Pancreas (tissue), 10 donors: ENCODE measurements around the gene SLC4A5. TPM values are rescaled to one million over a fixed set of nuclear protein-coding genes. Genes with fewer than 3 reads are reported as not detected.

Source experiments
- ATAC-seq, 4 donors: fragments of 200-7000 bp; cut with Tn5 transposase; one replicate each; pipeline versions ENCODE4 v1.8.0 to v1.9.1; 2020; ENCODE audit warnings: mild to moderate bottlenecking in 4 of 4, moderate library complexity in 4 of 4
- DNase-seq, 6 donors: peaks; one replicate each; pipeline ENCODE4 v3.0.0-alpha.2; 2020
- FAIRE-seq: peaks from 2 replicates; lab custom pipeline; 2012; peaks lifted over from hg19 to GRCh38; lab: Jason Lieb, UNC
- H3K27ac ChIP-seq, 4 donors: fragments of 200-600 bp; sonication (generic); 1 replicate in 3 of 4; 2 replicates in 1 of 4; pipeline versions ENCODE4 v1.5.0 to v1.8.0; 2020
- H3K27me3 ChIP-seq, 4 donors: fragments of 200-600 bp; one replicate each; pipeline ENCODE4 v1.8.0; 2021
- H3K36me3 ChIP-seq, 3 donors: fragments of 200-600 bp; sonication (generic) in 1 of 3; one replicate each; pipeline versions ENCODE4 v1.5.0 to v1.8.0; 2020 to 2021
- H3K4me1 ChIP-seq, 3 donors: fragments of 200-600 bp; one replicate each; pipeline ENCODE4 v1.8.0; 2021
- H3K4me3 ChIP-seq, 4 donors: fragments of 200-600 bp; sonication (generic) in 2 of 4; one replicate each; pipeline versions ENCODE4 v1.5.0 to v1.8.0; 2020 to 2021
- H3K9me3 ChIP-seq, 4 donors: fragments of 200-600 bp; one replicate each; pipeline ENCODE4 v1.8.0; 2021
- WGBS, 2 donors: extraction: QIAGEN DNeasy Blood & Tissue Kit; methylation state at CpG; one replicate each; pipeline ENCODE4 v1.1.7; 2013; 5-methylcytosine and 5-hydroxymethylcytosine counted together
- intact Hi-C, 3 donors: fragments of 100-400 bp; cut with DNase I; formaldehyde crosslinking; loops; one replicate each; pipeline versions ENCODE4 v1.11.1 to v1.14.2; 2022
- polyA plus RNA-seq, 2 donors: library from polyadenylated mRNA; stranded (reverse); fragments of 200-250 nt; gene quantifications; one replicate each; pipeline ENCODE4 v1.2.3, GENCODE V29; 2013
- total RNA-seq, 6 donors: library from RNA; stranded (reverse); fragmentation: NEBNext Ultra II Directional in 4 of 6; extraction: Animal tissue kit (Norgen Biotek cat#: 25700) in 4 of 6; gene quantifications; one replicate each; pipeline versions ENCODE4 v1.2.1 to v1.2.4, GENCODE V29; 2021 to 2023
- TF ChIP-seq, protein P1 (sequence below), 4 donors: fragments of 200-600 bp; sonication (generic) in 3 of 4; IDR thresholded peaks; one replicate each; pipeline versions ENCODE4 v1.5.0 to v1.8.0; 2021; ENCODE audit warnings: antibody characterized with exemption in 4 of 4
- donor health status: healthy with polysubstance abuse.
- donor health status: DM: no; HTN: no; CAD: no; lungs with moderate emphysema.
- donor health status: DM: no; HTN: no; CAD: no.
- donor health status: control.
- donor health status: control.
- donor health status: Bipolar disorder and iron deficiency.
- donor health status: DM: yes; HTN: yes; CAD: no.
- donor health status: DM: no; HTN: no; CAD: no.
- donor health status: DM: no; HTN: no; CAD: no.
- donor health status: DM: yes; HTN: yes; CAD: no.

SLC4A5 gene
- total and polyA plus RNA-seq, 8 donors = 0.60 to 2.2 (median 1.4) TPM

DNA sequence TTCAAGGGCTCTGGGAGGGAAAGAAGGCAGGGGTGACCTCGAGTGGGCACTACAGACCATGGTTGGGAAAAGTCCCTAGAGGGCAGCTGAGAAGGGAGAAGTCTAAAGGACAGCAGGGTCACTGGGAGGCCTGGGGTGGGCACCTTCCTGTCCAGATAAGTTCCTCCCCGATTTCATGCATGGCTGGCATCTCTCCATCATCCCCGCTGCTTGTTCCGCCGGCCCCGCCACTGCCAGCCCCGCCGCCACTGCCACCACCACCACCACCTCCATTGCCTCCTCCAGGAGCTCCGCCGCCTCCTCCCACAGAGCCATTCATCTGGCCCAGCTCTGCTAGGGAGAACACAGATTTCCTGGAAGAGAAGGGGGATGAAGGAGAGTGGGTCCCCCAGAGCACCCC is 91.2 kb downstream of the SLC4A5 start:
- ATAC-seq (no peak), DNase-seq (no peak), FAIRE-seq (no peak)
- Histone ChIP-seq H3K36me3 (no peaks in the 10 kb centered on the region), H3K4me3 (no peak overlapping the region), H3K9me3 (no peaks in the 10 kb centered on the region), H3K4me1 (no peaks in the 10 kb centered on the region), H3K27me3 (no peaks in the 10 kb centered on the region), H3K27ac (no peak overlapping the region)
- TF ChIP-seq, protein P1, sequence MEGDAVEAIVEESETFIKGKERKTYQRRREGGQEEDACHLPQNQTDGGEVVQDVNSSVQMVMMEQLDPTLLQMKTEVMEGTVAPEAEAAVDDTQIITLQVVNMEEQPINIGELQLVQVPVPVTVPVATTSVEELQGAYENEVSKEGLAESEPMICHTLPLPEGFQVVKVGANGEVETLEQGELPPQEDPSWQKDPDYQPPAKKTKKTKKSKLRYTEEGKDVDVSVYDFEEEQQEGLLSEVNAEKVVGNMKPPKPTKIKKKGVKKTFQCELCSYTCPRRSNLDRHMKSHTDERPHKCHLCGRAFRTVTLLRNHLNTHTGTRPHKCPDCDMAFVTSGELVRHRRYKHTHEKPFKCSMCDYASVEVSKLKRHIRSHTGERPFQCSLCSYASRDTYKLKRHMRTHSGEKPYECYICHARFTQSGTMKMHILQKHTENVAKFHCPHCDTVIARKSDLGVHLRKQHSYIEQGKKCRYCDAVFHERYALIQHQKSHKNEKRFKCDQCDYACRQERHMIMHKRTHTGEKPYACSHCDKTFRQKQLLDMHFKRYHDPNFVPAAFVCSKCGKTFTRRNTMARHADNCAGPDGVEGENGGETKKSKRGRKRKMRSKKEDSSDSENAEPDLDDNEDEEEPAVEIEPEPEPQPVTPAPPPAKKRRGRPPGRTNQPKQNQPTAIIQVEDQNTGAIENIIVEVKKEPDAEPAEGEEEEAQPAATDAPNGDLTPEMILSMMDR (IDR thresholded peaks at IDR 0.05) = no peak
- 70 to 71% methylated on average over 5 to 10 of the region's 10 CpGs for WGBS, 2 donors
- intact Hi-C loops = no loop called here

DNA sequence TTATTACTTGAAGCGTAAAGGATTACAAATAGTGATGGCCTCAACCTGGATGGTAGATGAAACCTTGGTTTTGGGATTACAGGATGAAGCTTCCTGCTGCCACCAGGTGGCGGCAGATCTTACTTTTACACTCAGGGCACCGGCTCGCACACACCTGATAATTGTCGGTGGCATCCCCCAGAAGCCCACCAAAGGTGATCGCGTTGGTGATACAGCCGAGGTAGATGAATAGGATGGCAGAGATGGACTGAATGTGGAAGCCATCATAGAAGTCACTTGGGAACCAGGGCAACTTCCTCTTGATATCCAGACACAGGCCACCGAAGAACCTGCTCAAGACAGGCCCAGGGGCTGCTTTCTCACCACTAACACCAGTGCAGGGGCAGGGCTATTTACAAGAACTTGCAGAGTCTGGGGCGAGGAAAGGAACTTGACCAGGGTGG is 93.0 kb downstream of the SLC4A5 start:
- intact Hi-C loops = no loop called here
- Histone ChIP-seq H3K4me1 (no peaks in the 10 kb centered on the region), H3K4me3 (no peak overlapping the region), H3K9me3 (no peaks in the 10 kb centered on the region), H3K27me3 (no peaks in the 10 kb centered on the region), H3K27ac (no peak overlapping the region), H3K36me3 (no peaks in the 10 kb centered on the region)
- FAIRE-seq (no peak), DNase-seq (peak in 3 of 6 donors; percentile 41 to 75 (median 46)), ATAC-seq (peak; percentile 55 to 88 (median 83))
- TF ChIP-seq, protein P1 (IDR thresholded peaks at IDR 0.05) = peak; percentile 56 to 66 (median 61)
- 22 to 24% methylated on average over 10 of the region's 10 CpGs for WGBS, 2 donors

DNA sequence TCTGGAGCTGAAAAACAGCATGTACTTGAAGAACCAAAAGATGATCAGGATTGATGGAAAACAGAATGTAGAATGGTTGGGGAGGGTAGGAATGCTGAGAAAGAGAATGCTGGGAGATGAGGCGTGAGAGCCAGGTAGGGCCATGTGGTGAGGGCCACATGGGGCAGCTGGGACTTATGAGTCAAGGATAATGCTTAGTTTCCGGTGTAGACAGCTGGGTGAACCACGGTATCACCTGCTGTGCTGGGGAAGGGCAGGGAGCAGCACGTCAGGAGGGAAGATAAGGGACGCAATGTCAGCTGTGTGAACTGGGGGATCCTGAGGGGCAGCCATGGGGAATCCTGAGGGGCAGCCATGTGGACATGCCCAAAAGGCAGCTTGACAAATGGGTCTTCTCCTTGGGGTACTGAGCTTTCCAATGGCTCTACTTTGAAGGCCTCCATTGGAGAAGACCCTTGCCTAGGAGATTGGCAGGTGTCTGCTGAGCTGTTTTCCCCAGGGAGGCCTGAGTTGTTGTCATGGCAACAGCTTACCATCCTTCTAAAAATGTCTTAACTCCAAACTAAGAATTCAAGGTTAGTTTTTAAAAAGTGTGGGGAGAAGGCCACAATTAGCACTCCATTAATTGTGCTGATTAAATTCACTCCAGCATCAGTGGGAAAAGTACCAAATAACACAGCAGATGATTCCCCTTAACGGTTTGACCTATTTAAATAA is 93.7 kb downstream of the SLC4A5 start:
- H3K36me3 ChIP-seq = no peaks in the 10 kb centered on the region
- FAIRE-seq (no peak), DNase-seq (no peak), ATAC-seq (no peak)
- intact Hi-C loops = no loop called here
- TF ChIP-seq, protein P1 (IDR thresholded peaks at IDR 0.05) = no peak
- no peak overlapping the region for H3K27ac ChIP-seq
- no peaks in the 10 kb centered on the region for H3K4me1 ChIP-seq
- 57% methylated on average over 6 of the region's 6 CpGs for WGBS, 2 donors
- H3K27me3 ChIP-seq = no peaks in the 10 kb centered on the region
- H3K9me3 ChIP-seq = no peaks in the 10 kb centered on the region
- H3K4me3 ChIP-seq = no peak overlapping the region

DNA sequence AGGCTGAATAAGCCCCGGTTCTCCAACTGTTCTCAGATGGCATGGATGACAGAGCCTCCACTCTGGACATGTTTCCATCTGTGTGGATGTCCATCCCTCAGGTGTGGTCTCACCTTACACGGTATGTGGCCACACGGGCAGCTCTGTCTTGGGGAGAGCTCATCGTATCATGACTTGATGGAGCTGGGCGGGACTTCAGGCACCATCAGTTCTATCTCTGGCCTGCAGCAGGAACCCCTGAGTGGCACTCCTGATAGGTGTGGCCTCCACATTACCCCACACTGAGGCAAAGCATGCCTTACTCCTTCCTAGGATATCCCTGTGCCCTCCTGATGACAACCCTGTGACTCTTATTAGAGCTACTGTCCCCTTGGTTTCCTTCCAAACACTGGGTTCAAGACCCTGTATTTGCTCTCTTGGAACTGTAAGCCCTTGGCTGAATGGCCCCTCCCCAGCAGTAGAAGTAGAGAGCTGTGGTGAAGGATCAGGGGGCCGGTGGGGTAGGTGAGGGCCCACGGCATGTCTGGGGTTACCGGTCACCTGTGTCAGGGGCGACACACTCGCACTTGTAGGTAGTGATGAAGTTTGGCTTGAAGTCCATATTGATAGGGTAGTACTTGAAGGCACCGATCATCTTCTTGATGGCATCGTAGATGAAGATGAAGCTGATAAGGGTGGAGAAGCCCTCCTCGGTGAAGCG is 96.6 kb downstream of the SLC4A5 start:
- FAIRE-seq (no peak), ATAC-seq (no peak), DNase-seq (no peak)
- H3K36me3 ChIP-seq = no peaks in the 10 kb centered on the region
- TF ChIP-seq, protein P1 (IDR thresholded peaks at IDR 0.05) = no peak
- H3K27me3 ChIP-seq = no peaks in the 10 kb centered on the region
- no peaks in the 10 kb centered on the region for H3K4me1 ChIP-seq
- no peak overlapping the region for H3K27ac ChIP-seq
- H3K4me3 ChIP-seq = no peak overlapping the region
- no peaks in the 10 kb centered on the region for H3K9me3 ChIP-seq
- intact Hi-C loops = no loop called here
- WGBS, 2 donors = 83 to 89% methylated on average over 14 of the region's 14 CpGs

DNA sequence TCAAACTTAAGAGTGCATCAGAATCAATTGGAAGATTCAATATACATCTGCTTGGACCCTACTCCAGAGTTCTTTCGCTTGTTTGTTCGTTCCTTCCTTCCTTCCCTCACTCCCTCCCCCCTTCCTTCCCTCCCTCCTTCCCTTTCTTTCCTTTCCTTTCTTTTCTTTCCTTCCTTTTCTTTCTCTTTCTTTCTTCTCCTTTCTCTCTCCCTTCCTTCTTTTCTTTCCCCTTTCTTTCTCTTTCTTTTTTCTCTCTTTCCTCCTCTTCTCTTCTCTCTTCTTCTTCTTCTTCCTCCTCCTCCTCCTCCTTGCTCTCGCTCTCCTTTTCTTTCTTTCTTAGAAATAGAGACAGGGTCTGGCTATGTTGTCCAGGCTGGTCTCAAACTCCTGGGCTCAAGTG is 98.9 kb downstream of the SLC4A5 start:
- no peaks in the 10 kb centered on the region for H3K27me3 ChIP-seq
- no peak for FAIRE-seq
- WGBS, 2 donors = 82 to 84% methylated on average over 3 of the region's 3 CpGs

More for the DNA sequence above, 98.9 kb downstream of the SLC4A5 start:
- TF ChIP-seq, protein P1 (IDR thresholded peaks at IDR 0.05) = no peak
- ATAC-seq (no peak), DNase-seq (no peak)
- H3K9me3 ChIP-seq = no peaks in the 10 kb centered on the region
- no peaks in the 10 kb centered on the region for H3K36me3 ChIP-seq
- H3K4me3 ChIP-seq = no peak overlapping the region
- intact Hi-C loops = no loop called here
- H3K4me1 ChIP-seq = no peaks in the 10 kb centered on the region
- no peak overlapping the region for H3K27ac ChIP-seq
